ENCODE results near the gene CAMKMT.

Gene CAMKMT

GRCh38 chr2:44424211-44424610 is 62.5 kb downstream of the CAMKMT start:
- no peak for DNase-seq (ENCODE audit: low read depth)
- no peak overlapping the region for H3K4me3 ChIP-seq (ENCODE audit: control insufficient read depth, low read depth, low read length)
- no peak for TF ChIP-seq CTCF (IDR thresholded peaks at IDR 0.05; ENCODE audit: control insufficient read depth, insufficient read depth, low read depth, low read length, missing control alignments)

- H3K4me3 ChIP-seq (ENCODE audit: control insufficient read depth, low read depth, low read length): no peak overlapping the region
- TF ChIP-seq CTCF (IDR thresholded peaks at IDR 0.05; ENCODE audit: control insufficient read depth, insufficient read depth, low read depth, low read length, missing control alignments): no peak
- DNase-seq (ENCODE audit: low read depth): no peak
These were observed 67.3 kb downstream of the CAMKMT start for GRCh38 chr2:44429034-44429433.

- no peak overlapping the region for H3K4me3 ChIP-seq (ENCODE audit: control insufficient read depth, low read depth, low read length)
- TF ChIP-seq CTCF (IDR thresholded peaks at IDR 0.05; ENCODE audit: control insufficient read depth, insufficient read depth, low read depth, low read length, missing control alignments): no peak
- DNase-seq (ENCODE audit: low read depth): no peak
These were observed 68.6 kb downstream of the CAMKMT start for GRCh38 chr2:44430342-44430741.

DNA sequence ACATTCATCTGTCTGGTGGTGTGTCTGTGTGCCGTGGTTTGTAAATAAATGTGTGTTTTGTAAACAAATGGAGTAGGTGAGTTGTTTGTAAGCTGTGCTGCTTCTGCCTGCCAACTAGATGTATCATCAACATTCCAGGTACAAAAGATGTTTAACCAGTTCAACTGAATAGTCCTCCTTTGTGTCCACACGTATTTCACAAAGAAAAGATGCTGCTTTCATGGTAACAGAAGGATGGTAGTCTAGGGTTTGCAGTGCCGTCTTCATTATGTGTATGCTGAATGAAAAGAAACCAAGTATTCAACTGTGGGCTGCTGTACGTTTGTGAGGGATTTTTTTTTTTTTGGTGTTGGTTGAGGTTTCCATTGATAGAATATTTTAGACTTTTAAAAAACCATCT is 72.1 kb downstream of the CAMKMT start:
- DNase-seq (ENCODE audit: low read depth): no peak
- no peak for TF ChIP-seq CTCF (IDR thresholded peaks at IDR 0.05; ENCODE audit: control insufficient read depth, insufficient read depth, low read depth, low read length, missing control alignments)
- no peak overlapping the region for H3K4me3 ChIP-seq (ENCODE audit: control insufficient read depth, low read depth, low read length)

DNA sequence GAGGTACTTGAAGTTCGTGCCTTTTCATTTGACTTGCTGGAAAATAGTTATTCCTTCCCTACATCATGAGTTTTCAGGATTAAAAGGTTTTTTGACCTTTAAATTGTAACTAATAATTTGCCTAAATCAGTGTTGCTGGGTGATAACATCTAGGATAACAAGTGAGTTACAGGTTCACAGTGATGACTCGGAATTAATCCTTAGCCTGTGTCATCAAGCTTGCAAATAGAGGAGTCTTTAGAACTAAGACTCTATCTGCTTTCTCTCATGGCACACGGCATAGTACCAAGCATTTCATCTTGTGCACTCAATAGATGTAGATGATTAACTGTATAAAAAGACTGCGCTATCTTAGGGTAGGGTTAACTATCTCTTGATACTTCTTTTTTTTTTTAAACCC is 79.5 kb downstream of the CAMKMT start:
- no peak for DNase-seq (ENCODE audit: low read depth)
- TF ChIP-seq CTCF (IDR thresholded peaks at IDR 0.05; ENCODE audit: control insufficient read depth, insufficient read depth, low read depth, low read length, missing control alignments): no peak
- H3K4me3 ChIP-seq (ENCODE audit: control insufficient read depth, low read depth, low read length): no peak overlapping the region

- TF ChIP-seq CTCF (IDR thresholded peaks at IDR 0.05; ENCODE audit: control insufficient read depth, insufficient read depth, low read depth, low read length, missing control alignments): no peak
- DNase-seq (ENCODE audit: low read depth): no peak
- no peak overlapping the region for H3K4me3 ChIP-seq (ENCODE audit: control insufficient read depth, low read depth, low read length)
These were observed 80.3 kb downstream of the CAMKMT start for GRCh38 chr2:44442019-44442418.

DNA sequence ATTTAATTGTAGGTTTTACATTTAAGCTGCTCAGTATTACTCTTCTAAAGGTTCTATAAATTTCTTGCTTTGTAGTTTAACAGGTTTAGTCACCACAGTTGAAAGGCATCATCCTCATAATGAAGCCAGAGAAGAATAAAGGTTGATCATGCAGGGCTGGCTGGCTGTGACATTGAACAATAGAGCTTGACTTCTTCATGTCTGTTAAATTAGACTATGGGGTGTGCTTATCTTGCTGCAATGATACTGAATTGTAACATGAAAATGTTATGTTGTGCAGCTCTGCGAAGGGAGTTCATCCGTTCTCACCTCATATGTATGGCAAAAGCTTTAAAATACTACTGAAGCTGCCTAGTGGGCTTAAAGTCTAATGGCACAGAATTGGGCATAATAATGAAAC is 81.8 kb downstream of the CAMKMT start:
- no peak for DNase-seq (ENCODE audit: low read depth)
- no peak overlapping the region for H3K4me3 ChIP-seq (ENCODE audit: control insufficient read depth, low read depth, low read length)
- TF ChIP-seq CTCF (IDR thresholded peaks at IDR 0.05; ENCODE audit: control insufficient read depth, insufficient read depth, low read depth, low read length, missing control alignments): no peak
